K562 (cell line): ENCODE measurements around the gene RAB43. TPM values are rescaled to one million over a fixed set of nuclear protein-coding genes. Genes with fewer than 3 reads are reported as not detected.
A peak's percentile ranks its signal among the peaks of the same experiment; 100 is the strongest.

Source experiments
- BMI1 ChIP-seq: fragments of 150-350 bp; IDR thresholded peaks from 2 replicates; pipeline ENCODE4 v1.6.1; 2014; ENCODE audit warnings: low read length
- CCNT2 ChIP-seq: IDR thresholded peaks from 2 replicates; pipeline ENCODE4 v1.6.1; 2011; ENCODE audit warnings: borderline replicate concordance, low read depth, mild to moderate bottlenecking, moderate library complexity, mixed read lengths, low read length; ENCODE audit not compliant: insufficient read length; ENCODE audit errors: extremely low read depth
- COPS2 ChIP-seq: fragments of 450-650 bp; conservative IDR thresholded peaks from 2 replicates; pipeline ENCODE4 v1.6.1; 2016; ENCODE audit warnings: mild to moderate bottlenecking, moderate library complexity
- CREBBP ChIP-seq: IDR thresholded peaks from one replicate; pipeline ENCODE4 v1.6.1; 2012; ENCODE audit warnings: low read depth, mild to moderate bottlenecking, control low read depth, inconsistent platforms, low read length
- CSDE1 ChIP-seq, 2 experiments: fragments of 450-650 bp; IDR thresholded peaks; 2 replicates each; pipeline ENCODE4 v1.6.1; 2016; ENCODE audit warnings: mild to moderate bottlenecking in 1 of 2
- CTBP1 ChIP-seq: fragments of 450-650 bp; IDR thresholded peaks from 2 replicates; pipeline ENCODE4 v1.6.1; 2016; ENCODE audit warnings: borderline replicate concordance
- DPF2 ChIP-seq: fragments of 450-650 bp; IDR thresholded peaks from 2 replicates; pipeline ENCODE4 v1.6.1; 2016
- HDAC3 ChIP-seq: fragments of 450-650 bp; IDR thresholded peaks from 2 replicates; pipeline ENCODE4 v1.6.1; 2018; ENCODE audit warnings: borderline replicate concordance, mild to moderate bottlenecking, moderate library complexity; ENCODE audit not compliant: partially characterized antibody
- IFI16 ChIP-seq: fragments of 250-450 bp; sonication (Bioruptor Pico); IDR thresholded peaks from 2 replicates; pipeline ENCODE4 v2.1.2; 2022; ENCODE audit warnings: mild to moderate bottlenecking, inconsistent platforms
- L3MBTL2 ChIP-seq: fragments of 450-650 bp; IDR thresholded peaks from 2 replicates; pipeline ENCODE4 v1.6.1; 2016; ENCODE audit warnings: mild to moderate bottlenecking, moderate library complexity
- MTF1 ChIP-seq: fragments of 250-450 bp; sonication (Bioruptor Pico); IDR thresholded peaks from 2 replicates; pipeline ENCODE4 v1.9.0; 2021; ENCODE audit warnings: moderate library complexity, mild to moderate bottlenecking, inconsistent platforms, borderline replicate concordance
- NCOA1 ChIP-seq: fragments of 450-650 bp; IDR thresholded peaks from 2 replicates; pipeline ENCODE4 v1.6.1; 2016; ENCODE audit warnings: low read depth
- NR1H2 ChIP-seq: sonication (generic); formaldehyde crosslinking; IDR thresholded peaks from 2 replicates; pipeline ENCODE4 v1.4.0; 2020; ENCODE audit warnings: mild to moderate bottlenecking, missing genetic modification reagents
- POLR2H ChIP-seq: IDR thresholded peaks from 2 replicates; pipeline ENCODE4 v1.6.1; 2016; ENCODE audit warnings: missing genetic modification characterization, low read depth, mild to moderate bottlenecking, control low read depth, missing compliant biosample characterization, moderate library complexity
- RBM14 ChIP-seq: fragments of 200-400 bp; formaldehyde crosslinking; IDR thresholded peaks from 2 replicates; pipeline ENCODE4 v1.6.1; 2018; ENCODE audit warnings: low read depth, mild to moderate bottlenecking, low read length, moderate library complexity, borderline replicate concordance; ENCODE audit not compliant: insufficient read depth
- RBM15 ChIP-seq: fragments of 200-400 bp; formaldehyde crosslinking; IDR thresholded peaks from 2 replicates; pipeline ENCODE4 v1.6.1; 2018; ENCODE audit warnings: mild to moderate bottlenecking, low read length, moderate library complexity; ENCODE audit not compliant: insufficient read depth
- RUNX1 ChIP-seq: sonication (generic); IDR thresholded peaks from 2 replicates; pipeline ENCODE4 v1.6.1; 2016; ENCODE audit warnings: antibody characterized with exemption, low read depth
- SAFB ChIP-seq: fragments of 200-400 bp; formaldehyde crosslinking; IDR thresholded peaks from 2 replicates; pipeline ENCODE4 v1.6.1; 2017; ENCODE audit warnings: low read depth, low read length, borderline replicate concordance
- TAF15 ChIP-seq: fragments of 200-400 bp; formaldehyde crosslinking; IDR thresholded peaks from 2 replicates; pipeline ENCODE4 v1.6.1; 2017; ENCODE audit warnings: mild to moderate bottlenecking, low read depth, low read length, moderate library complexity
- ZFP30 ChIP-seq: fragments of 250-450 bp; sonication (Bioruptor Pico); IDR thresholded peaks from 2 replicates; pipeline ENCODE4 v1.8.0; 2022; ENCODE audit warnings: moderate library complexity, mild to moderate bottlenecking, inconsistent platforms, borderline replicate concordance
- ZNF217 ChIP-seq: sonication (generic); formaldehyde crosslinking; IDR thresholded peaks from 2 replicates; pipeline ENCODE4 v1.8.0; 2022; ENCODE audit warnings: mild to moderate bottlenecking, missing genetic modification reagents
- ZNF274 ChIP-seq: IDR thresholded peaks from 2 replicates; pipeline ENCODE4 v1.6.1; 2011; ENCODE audit warnings: low read depth, mild to moderate bottlenecking, low read length, moderate library complexity, borderline replicate concordance
- ZNF3 ChIP-seq: fragments of 250-450 bp; sonication (Bioruptor Pico); IDR thresholded peaks from 2 replicates; pipeline ENCODE4 v1.5.0; 2021; ENCODE audit warnings: mild to moderate bottlenecking, moderate library complexity
- ZNF354B ChIP-seq: fragments of 250-450 bp; sonication (Bioruptor Pico); IDR thresholded peaks from 2 replicates; pipeline ENCODE4 v1.4.0; 2020
- ZNF668 ChIP-seq: fragments of 250-450 bp; sonication (Bioruptor Pico); IDR thresholded peaks from 2 replicates; pipeline ENCODE4 v1.8.0; 2022; ENCODE audit warnings: mild to moderate bottlenecking, inconsistent platforms
- ZNF785 ChIP-seq: fragments of 250-450 bp; sonication (Bioruptor Pico); IDR thresholded peaks from 2 replicates; pipeline ENCODE4 v1.4.0; 2020; ENCODE audit warnings: mild to moderate bottlenecking
- polyA plus RNA-seq, 8 experiments: library from polyadenylated mRNA; depleted of rRNA in 4 of 8; stranded (reverse) in 5 of 8; unstranded in 3 of 8; fragments of >200 nt; fragmentation: Nextera tagmentation in 2 of 8; fragmentation: Illumina TruSeq in 1 of 8; extraction: Ambion mirVana in 2 of 8; extraction: Trizol in 1 of 8; gene quantifications; 2 replicates each; pipeline versions ENCODE4 v1.2.1 to v1.2.3, GENCODE V29; 2011 to 2014; ENCODE audit warnings: inconsistent platforms in 1 of 8, missing spikeins in 1 of 8
- total RNA-seq, 7 experiments: library from RNA; depleted of rRNA in 6 of 7; stranded (reverse); fragments of >200 nt in 6 of 7; fragmentation: Illumina TruSeq in 2 of 7; extraction: Trizol in 2 of 7; gene quantifications; 2 replicates each; pipeline versions ENCODE4 v1.2.1 to v1.2.3, GENCODE V29; 2011 to 2021; ENCODE audit warnings: low replicate concordance in 1 of 7
- TF ChIP-seq, protein P1 (sequence below): sonication (generic); formaldehyde crosslinking; IDR thresholded peaks from 2 replicates; pipeline ENCODE4 v1.8.1; 2022; ENCODE audit warnings: missing genetic modification reagents
- TF ChIP-seq, protein P2 (sequence below), 2 experiments: IDR thresholded peaks; 2 replicates each; pipeline ENCODE4 v1.6.1; 2011; ENCODE audit warnings: borderline replicate concordance in 1 of 2, control low read depth in 1 of 2, low read depth in 1 of 2, low read length in 1 of 2, mild to moderate bottlenecking in 1 of 2, mixed read lengths in 1 of 2, moderate library complexity in 1 of 2; ENCODE audit not compliant: insufficient read depth in 1 of 2, insufficient read length in 1 of 2, poor library complexity in 1 of 2, severe bottlenecking in 1 of 2; ENCODE audit errors: extremely low read depth in 1 of 2
- TF ChIP-seq, protein P3 (sequence below): sonication (generic); formaldehyde crosslinking; IDR thresholded peaks from 2 replicates; pipeline ENCODE4 v1.8.1; 2023; ENCODE audit warnings: mild to moderate bottlenecking, missing genetic modification reagents

RAB43 gene
- total and polyA plus RNA-seq, 9 of the 15 experiments (the other 6 are each of a cell fraction or from before 2014, with no cell fraction given), result 0.04 to 6.8 (median 1.7) TPM; not detected in 2

DNA sequence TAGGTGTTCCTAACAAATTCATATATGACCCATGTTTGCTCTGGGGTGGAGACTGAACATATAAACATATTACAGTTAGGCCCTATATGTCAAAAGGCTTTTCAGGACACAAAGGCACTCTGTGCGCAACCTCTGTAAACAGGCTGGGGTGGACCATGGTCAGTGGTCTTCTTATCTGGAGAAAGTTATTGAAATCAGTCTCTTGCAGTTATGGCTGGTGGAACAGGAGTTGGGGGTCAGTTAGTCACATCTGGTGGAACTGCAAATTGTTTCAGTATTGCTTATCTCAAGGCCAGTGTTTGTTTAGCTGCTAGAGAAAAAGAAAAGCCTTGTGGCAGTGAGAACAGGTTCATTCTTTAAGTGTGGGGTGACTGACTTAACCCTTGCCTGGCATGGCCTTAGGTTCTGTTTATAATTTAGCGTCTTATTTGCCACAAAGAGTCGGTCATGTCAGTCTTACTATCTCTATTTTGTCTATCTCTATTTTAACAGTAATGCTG lies 66.9 kb downstream of the RAB43 start (continued):
- TF ChIP-seq ZNF274 (peak; percentile 69; the same call in 1 of the 2 replicates), DPF2 (peak; percentile 91), CSDE1 (IDR thresholded peaks at IDR 0.05) (no peak), NCOA1 (peak; percentile 87; the same call in 1 of the 2 replicates), ZNF217 (CRISPR knock-in tag) (no peak), NR1H2 (CRISPR knock-in tag) (no peak), ZNF3 (CRISPR knock-in tag) (no peak), MTF1 (CRISPR knock-in tag) (no peak), RBM15 (no peak), COPS2 (no peak), CREBBP (no peak), POLR2H (tag) (no peak), ZNF668 (no peak), TAF15 (no peak), RUNX1 (no peak), ZNF354B (CRISPR knock-in tag) (no peak), IFI16 (CRISPR knock-in tag) (no peak), SAFB (no peak), CCNT2 (peak; percentile 92), CTBP1 (no peak), ZNF785 (no peak), ZFP30 (CRISPR knock-in tag) (no peak), HDAC3 (peak; percentile 91), BMI1 (no peak), L3MBTL2 (no peak), RBM14 (no peak)
- TF ChIP-seq, protein P1, sequence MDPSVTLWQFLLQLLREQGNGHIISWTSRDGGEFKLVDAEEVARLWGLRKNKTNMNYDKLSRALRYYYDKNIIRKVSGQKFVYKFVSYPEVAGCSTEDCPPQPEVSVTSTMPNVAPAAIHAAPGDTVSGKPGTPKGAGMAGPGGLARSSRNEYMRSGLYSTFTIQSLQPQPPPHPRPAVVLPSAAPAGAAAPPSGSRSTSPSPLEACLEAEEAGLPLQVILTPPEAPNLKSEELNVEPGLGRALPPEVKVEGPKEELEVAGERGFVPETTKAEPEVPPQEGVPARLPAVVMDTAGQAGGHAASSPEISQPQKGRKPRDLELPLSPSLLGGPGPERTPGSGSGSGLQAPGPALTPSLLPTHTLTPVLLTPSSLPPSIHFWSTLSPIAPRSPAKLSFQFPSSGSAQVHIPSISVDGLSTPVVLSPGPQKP (CRISPR knock-in tag), result no peak
- TF ChIP-seq, protein P2, sequence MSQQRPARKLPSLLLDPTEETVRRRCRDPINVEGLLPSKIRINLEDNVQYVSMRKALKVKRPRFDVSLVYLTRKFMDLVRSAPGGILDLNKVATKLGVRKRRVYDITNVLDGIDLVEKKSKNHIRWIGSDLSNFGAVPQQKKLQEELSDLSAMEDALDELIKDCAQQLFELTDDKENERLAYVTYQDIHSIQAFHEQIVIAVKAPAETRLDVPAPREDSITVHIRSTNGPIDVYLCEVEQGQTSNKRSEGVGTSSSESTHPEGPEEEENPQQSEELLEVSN (IDR thresholded peaks at IDR 0.05; ENCODE audit: borderline replicate concordance in 1 of 2, extremely low read depth in 1 of 2, insufficient read depth in 1 of 2, insufficient read length in 1 of 2, low read depth in 1 of 2, low read length in 1 of 2, poor library complexity in 1 of 2, severe bottlenecking in 1 of 2), result no peak
- TF ChIP-seq, protein P3, sequence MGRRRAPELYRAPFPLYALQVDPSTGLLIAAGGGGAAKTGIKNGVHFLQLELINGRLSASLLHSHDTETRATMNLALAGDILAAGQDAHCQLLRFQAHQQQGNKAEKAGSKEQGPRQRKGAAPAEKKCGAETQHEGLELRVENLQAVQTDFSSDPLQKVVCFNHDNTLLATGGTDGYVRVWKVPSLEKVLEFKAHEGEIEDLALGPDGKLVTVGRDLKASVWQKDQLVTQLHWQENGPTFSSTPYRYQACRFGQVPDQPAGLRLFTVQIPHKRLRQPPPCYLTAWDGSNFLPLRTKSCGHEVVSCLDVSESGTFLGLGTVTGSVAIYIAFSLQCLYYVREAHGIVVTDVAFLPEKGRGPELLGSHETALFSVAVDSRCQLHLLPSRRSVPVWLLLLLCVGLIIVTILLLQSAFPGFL (CRISPR knock-in tag), result no peak
